GM21360 (cell line): ENCODE data around the gene HOXA10.

Source experiments
- ATAC-seq: cut with Tn5 transposase; IDR thresholded peaks from one replicate; pipeline ENCODE4 v1.9.1; 2021; ENCODE audit warnings: mild to moderate bottlenecking, moderate library complexity; ENCODE audit not compliant: unreplicated experiment

HOXA10 gene

GRCh38 chr7:27203964-27204594 is 30.0 kb upstream of the HOXA10 start:
- no peak for ATAC-seq

GRCh38 chr7:27203365-27203953 is 29.3 kb upstream of the HOXA10 start:
- ATAC-seq = no peak

- ATAC-seq = no peak
Observed at GRCh38 chr7:27202862-27203134, 28.7 kb upstream of the HOXA10 start.

DNA sequence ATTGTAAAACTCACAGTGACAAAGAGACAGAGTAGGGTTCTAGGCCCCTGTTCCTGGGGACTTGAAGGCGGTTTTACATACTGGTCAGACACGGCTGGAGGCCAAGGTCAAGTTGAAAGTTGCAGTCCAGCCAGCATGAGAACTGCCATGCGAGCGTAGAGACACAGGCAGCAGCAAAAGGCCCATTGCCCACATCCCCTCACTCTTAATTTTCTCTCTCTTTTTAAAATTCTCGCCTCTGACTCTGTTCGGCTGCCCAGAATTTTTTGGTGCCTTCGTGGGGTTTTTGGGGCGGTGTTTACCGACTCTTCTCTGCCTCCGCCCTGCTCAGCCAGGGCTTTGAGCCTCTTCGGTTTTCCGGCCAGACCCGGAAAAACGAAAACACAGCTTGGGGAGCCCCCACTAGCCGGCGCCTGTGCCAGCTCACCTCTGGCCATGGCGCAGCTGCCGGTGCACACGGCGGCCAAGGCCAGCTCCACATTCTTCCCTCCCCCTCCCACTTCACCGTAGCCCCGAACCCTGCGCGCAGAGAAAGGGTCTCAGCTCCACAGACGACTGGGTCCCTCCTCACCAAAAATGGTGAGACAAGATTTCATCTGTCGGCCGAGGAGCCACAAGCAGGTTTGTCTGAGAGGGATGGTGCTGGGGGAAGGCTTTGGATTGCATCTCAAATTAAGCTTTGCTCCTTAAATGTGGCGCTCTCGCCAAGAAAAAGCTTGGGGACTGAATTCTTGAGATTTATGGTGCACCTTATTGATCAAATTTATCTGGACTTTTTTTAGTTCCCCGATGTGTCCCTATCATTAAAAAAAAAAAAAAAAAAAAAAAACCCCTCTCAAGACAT is 28.1 kb upstream of the HOXA10 start:
- no peak for ATAC-seq

GRCh38 chr7:27201580-27202017 is 27.5 kb upstream of the HOXA10 start:
- ATAC-seq = no peak

DNA sequence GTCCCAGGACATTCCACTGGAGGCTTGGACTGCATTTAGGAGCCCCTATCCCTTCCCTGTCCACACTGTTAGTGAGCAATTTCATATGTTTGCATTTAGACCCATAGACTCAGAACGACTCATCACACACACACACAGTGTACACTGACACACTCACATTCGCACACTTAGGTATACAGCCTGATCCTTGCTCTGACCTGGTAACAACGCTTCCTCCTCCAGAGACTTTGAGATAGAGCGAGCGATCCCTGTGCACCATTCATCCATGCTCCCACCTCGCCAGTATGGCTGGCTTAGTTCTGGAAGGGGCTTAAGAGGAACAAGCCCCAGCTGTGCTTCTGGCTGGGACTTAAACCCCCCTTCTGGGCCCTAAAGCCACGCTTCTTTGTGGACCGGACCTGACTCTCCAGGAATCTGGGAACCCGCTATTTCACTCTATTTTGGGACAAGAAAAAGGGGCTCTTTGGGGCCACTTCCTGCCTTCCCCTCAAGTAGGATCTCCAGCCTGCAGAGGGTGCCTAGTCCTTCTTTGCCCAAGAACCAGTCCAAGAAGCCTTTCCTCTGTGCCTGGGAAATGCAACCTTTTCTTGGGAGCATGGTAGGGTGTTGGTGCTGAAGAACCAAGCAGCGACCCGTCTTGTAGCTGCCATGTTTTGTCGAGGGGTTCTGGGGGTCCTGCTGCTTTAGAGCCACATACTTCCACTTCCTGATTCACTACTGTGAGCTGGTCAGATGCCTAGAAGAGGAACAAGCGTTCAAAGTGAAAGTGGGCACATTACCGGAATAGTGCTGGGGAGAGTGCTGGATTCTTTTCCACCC is 26.9 kb upstream of the HOXA10 start:
- no peak for ATAC-seq

- ATAC-seq = peak; percentile 65
Observed at GRCh38 chr7:27199849-27200760, 26.0 kb upstream of the HOXA10 start, which contains the start of gene HOXA13. Gene HOXA13 (minus strand): TSS chr7:27200091. CDS start chr7:27200077, 14 bp downstream.

GRCh38 chr7:27198871-27199801 is 25.0 kb upstream of the HOXA10 start:
- peak; percentile 20 for ATAC-seq

GRCh38 chr7:27198138-27198841 is 24.2 kb upstream of the HOXA10 start:
- no peak for ATAC-seq

DNA sequence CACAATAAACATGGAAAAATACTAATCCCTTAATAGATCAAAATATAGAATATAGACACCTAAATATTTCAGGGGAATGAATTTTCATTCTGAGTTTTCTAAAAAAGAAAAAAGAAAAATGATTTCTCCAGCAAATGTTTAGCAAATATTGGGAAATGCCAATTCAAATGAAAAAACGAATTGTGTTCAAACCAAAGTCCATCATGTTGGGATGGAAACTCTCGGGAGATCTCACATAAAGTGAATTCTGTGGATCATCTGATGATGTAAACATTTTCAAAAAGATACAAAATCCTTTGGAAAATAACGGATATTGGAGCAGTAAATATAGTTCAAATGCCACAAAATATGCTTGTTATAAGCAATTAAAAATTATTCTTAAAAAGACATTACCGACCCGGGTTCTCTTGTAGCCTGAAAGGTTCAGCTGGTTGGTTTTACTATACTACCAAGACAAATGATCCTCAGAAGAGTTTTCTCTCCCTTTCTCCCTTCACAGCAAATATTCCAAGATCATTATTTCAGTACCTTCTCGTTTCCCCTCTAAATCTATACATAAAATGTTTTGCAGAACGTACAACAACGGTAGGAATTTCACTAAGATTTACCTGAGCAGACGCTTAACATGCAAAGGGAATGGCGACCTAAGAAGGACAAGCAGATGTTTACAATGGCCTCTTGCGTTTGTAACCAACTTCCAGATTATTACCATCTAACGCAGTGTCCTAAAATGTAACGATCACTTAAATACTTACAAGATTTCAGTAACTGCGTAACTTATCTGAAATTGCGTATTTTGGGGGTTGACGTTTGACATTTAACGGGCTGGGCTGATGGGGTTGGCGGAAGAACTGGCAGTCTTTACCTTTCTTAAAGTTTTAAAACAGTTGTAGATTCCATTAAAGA is 23.3 kb upstream of the HOXA10 start:
- no peak for ATAC-seq

- ATAC-seq = no peak
Observed at GRCh38 chr7:27196287-27196767, 22.2 kb upstream of the HOXA10 start.

DNA sequence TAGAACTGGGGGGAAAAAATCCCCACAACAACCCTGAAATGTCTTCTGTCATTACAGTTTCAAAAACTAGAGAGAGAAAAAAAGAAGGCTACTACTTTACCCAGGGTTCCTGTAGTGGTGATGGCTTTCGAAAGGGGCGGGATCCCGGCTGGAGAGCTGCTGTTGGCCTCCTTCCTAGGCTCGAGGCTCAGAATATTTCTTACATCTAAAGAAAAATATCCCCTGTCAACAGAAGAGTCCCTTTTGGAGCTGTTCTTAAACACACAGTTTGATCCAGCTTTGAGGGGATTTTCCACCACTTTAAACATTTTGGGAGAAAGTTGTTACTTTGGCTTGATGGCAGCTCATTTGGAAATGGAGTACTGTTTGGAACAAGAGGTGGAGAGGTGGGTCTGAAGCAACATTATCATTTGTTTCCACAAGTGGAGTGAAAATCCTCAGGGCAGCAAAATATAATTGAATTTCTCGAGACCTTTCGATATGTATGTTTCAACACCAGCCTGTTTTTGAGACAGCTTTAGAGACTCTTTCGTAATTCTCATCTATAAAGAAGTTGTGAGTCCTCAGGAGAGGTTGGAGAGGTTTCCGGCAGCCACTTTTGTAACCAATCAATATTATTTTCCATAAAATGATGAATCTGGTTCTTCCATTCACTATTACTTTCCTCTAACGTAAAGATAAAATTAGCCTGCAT is 20.7 kb upstream of the HOXA10 start:
- no peak for ATAC-seq

- ATAC-seq = no peak
Observed at GRCh38 chr7:27194002-27194352, 19.9 kb upstream of the HOXA10 start.

- ATAC-seq = no peak
Observed at GRCh38 chr7:27193335-27194001, 19.3 kb upstream of the HOXA10 start.

DNA sequence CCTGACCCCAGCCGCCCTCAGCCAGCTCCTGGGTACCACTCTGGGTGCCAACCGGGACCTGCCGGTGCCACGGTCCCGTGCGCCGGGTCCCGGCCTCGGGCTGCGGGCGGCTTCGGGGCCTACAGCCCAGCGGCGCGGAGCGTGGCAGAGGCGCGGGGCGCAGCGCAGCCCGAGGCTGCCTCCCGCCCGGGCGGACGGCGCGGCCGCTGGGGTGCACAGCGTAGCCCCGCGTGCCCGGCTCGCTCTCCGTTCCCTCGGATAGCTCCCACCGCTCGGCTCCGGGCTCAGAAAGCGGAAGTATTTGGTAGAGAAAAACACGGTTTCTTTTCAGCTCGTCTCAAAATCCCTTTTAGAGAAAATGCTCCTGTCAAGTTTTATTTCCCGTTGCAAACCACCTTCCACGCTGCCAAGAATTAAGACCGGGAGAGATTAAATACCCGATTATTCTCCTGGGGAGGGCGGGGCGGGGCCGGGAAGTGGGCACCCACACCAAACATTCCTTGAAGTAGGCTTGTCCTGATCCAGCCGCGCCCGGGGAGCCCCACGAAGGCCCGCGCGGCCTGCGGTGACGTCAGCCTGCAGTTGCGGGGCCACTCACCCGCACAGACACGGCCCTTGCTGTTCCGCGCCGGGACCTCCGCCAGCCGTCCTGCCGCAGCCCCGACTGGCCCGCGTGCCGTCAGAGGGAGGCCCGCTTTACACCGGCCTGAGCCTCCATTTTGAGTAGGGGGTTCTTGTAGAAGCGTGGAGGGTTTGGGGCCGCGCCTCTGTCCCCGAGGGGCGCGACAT is 18.6 kb upstream of the HOXA10 start:
- ATAC-seq = no peak
